ENCODE measurements around the gene WFDC10A. TPM values are rescaled to one million over a fixed set of nuclear protein-coding genes. Genes with fewer than 3 reads are reported as not detected.
A peak's percentile ranks its signal among the peaks of the same experiment; 100 is the strongest.

Gene WFDC10A
- not detected in 2 replicates for total RNA-seq (2013; cell fraction: nucleolus; rRNA removed)
- not detected in 2 replicates for total RNA-seq (2014; rRNA removed)
- total RNA-seq (2014; rRNA removed; fragmentation: Illumina TruSeq; extraction: Trizol), result not detected in 2 replicates
- total RNA-seq (2021), result not detected in 2 replicates
- not detected for polyA plus RNA-seq (2011; ENCODE audit: low read depth)
- not detected in 2 replicates for polyA plus RNA-seq (2011; rRNA removed)
- not detected in 2 replicates for polyA plus RNA-seq (2011; cell fraction: cytosol; rRNA removed)
- not detected in 2 replicates for polyA plus RNA-seq (2011; cell fraction: nucleus; rRNA removed)
- not detected in 2 replicates for polyA plus RNA-seq (2012)
- not detected in 2 replicates for polyA plus RNA-seq (2014; fragmentation: Illumina TruSeq; extraction: Trizol)
- not detected for polyA plus RNA-seq (2014; fragmentation: Nextera tagmentation; extraction: Ambion mirVana)
- polyA plus RNA-seq (2014; rRNA removed), result not detected in 2 replicates
- not detected for polyA plus RNA-seq (2016; fragmentation: Nextera tagmentation; extraction: Ambion mirVana)
- polyA minus RNA-seq (2011; rRNA and poly(A)+ RNA removed), result not detected in 2 replicates
- polyA minus RNA-seq (2011; cell fraction: cytosol; rRNA and poly(A)+ RNA removed), result not detected in 2 replicates
- not detected in 2 replicates for polyA minus RNA-seq (2011; cell fraction: nucleus; rRNA and poly(A)+ RNA removed)
- not detected for Bru-seq, nascent RNA
- not detected for BruChase-seq, experiment 1, labeled RNA remaining after a 6-hour chase
- BruChase-seq, experiment 2, labeled RNA remaining after a 2-hour chase, result not detected
- long read RNA-seq, experiment 1, result 0 reads
- long read RNA-seq, experiment 2, result 0 reads

DNA sequence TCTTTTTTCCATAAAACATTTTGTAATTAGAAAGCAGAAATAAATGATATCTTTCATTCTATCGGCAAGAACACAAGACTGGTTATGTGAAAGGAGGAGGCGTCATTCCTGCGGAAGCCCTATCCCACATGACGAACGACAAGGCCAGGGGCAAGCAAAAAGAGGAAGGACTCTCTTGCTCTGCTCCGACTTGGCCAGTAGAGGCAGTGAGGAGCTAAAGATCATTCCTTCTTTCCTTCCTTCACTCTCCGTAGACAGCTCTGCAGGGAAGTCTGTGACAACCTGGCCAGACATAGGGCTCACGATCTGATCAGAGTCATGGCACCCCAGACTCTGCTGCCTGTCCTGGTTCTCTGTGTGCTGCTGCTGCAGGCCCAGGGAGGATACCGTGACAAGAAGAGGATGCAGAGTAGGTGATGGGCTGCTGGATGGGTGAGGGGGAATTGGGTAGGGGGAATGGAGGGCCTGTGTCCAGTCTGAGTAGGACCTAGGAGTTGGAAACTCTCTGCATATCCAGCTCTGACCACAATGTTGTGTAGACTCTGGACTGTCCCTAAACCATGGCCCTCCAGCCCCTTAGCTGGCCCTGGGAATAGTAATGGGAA, at the start of gene WFDC10A:
TSS of gene WFDC10A (plus strand) at position 244 of the 605 bp plus-strand sequence. CDS start at position 319, 75 bp downstream.
- ChIA-PET RAD21 (ENCODE audit: unreplicated experiment) (interaction anchor here (1.0 kb wide), 1 partner anchor 140 kb away, joined by 3 read pairs; no protein-coding TSS in a partner anchor), CTCF (interaction anchor here (0.6 to 4.6 kb wide), 9 partner anchors 11 to 335 kb away, joined by 3 to 26 read pairs (median 4); no protein-coding TSS in a partner anchor), POLR2A (no interaction called here), SMC1A (ENCODE audit: uncharacterized antibody, unreplicated experiment) (interaction anchor here (0.5 to 2.4 kb wide), 4 partner anchors 45 to 802 kb away, joined by 3 to 18 read pairs (median 3); no protein-coding TSS in a partner anchor)
- Histone ChIP-seq H2AFZ (ENCODE audit: control insufficient read depth, low read depth, low read length) (no peak within 1 kb of the TSS), H3K27me3 (replicated peaks in 1 of 2; ENCODE audit: control insufficient read depth in 2 of 2, insufficient read depth in 2 of 2, low read length in 1 of 2) (no peaks in the 10 kb centered on the region; a peak in 1 of 4 replicates), H3K9ac (ENCODE audit: control insufficient read depth, insufficient read depth, low read length) (no peak within 1 kb of the TSS), H3K4me3 (no peak within 1 kb of the TSS), H3K4me1 (ENCODE audit: control insufficient read depth, insufficient read depth, low read length) (no peaks in the 10 kb centered on the region), H3K27ac (ENCODE audit: control insufficient read depth, insufficient read depth) (no peak within 1 kb of the TSS), H3K36me3 (ENCODE audit: control insufficient read depth in 2 of 2, insufficient read depth in 2 of 2, low read length in 1 of 2) (no peaks in the 10 kb centered on the region), H3K4me2 (ENCODE audit: control insufficient read depth, insufficient read depth) (no peak within 1 kb of the TSS), H3K9me3 (replicated peaks; ENCODE audit: control insufficient read depth, insufficient read depth, low read length) (no peaks in the 10 kb centered on the region), H3K79me2 (ENCODE audit: control insufficient read depth, insufficient read depth, low read length) (no peaks in the 10 kb centered on the region), H4K20me1 (ENCODE audit: control insufficient read depth, insufficient read depth) (no peaks in the 10 kb centered on the region)
- 19% methylated on average over 9 of the region's 9 CpGs for WGBS (ENCODE audit: insufficient coverage, insufficient replicate concordance, low lambda C conversion rate, missing lambda C conversion rate)
- peak; percentile 90 for ATAC-seq
- BruUV-seq (replicated peaks), result no TSS peak
- peak; percentile 87 for FAIRE-seq
- no peak for DNase-seq (ENCODE audit: low read depth, low spot score)
- in situ Hi-C loops (cut with MboI), result no loop called here
- TF ChIP-seq SPI1 (IDR thresholded peaks at IDR 0.05; ENCODE audit: borderline replicate concordance, insufficient read depth, low read depth, low read length), result peak; percentile 62; the same call in 1 of the 2 replicates
- TF ChIP-seq EGR1 (IDR thresholded peaks at IDR 0.05; ENCODE audit: borderline replicate concordance in 1 of 2, low read depth in 2 of 2, low read length in 2 of 2), result no peak
- no peak for TF ChIP-seq POLR2AphosphoS2 (IDR thresholded peaks at IDR 0.05; ENCODE audit: low read depth, low read length)
- TF ChIP-seq IKZF2 (IDR thresholded peaks at IDR 0.05), result no peak
- TF ChIP-seq RAD21 (IDR thresholded peaks at IDR 0.05; ENCODE audit: insufficient read depth, low read depth, low read length), result peak; percentile 36
- peak; percentile 63 to 80 (median 71) for TF ChIP-seq CTCF (IDR thresholded peaks at IDR 0.05 in 2 of 3, conservative IDR thresholded peaks at IDR 0.05 in 1 of 3; ENCODE audit: control insufficient read depth in 2 of 3, extremely low read depth in 1 of 3, insufficient read depth in 1 of 3, low read depth in 3 of 3, low read length in 3 of 3)
- TF ChIP-seq BHLHE40 (IDR thresholded peaks at IDR 0.05; ENCODE audit: borderline replicate concordance in 1 of 2, low read depth in 2 of 2, low read length in 1 of 2), result no peak
- intact Hi-C loops (cut with micrococcal nuclease; ENCODE audit: unreplicated experiment), result loop anchor here (10.0 kb wide), 1 partner anchor 145 kb away; no protein-coding TSS in a partner anchor
